OCI-LY1 (cell line): ENCODE data around the gene C4orf36.

Experiments
- H2AFZ ChIP-seq: fragments of 200-600 bp; sonication (generic), shearing (Covaris generic); 2 replicates; pipeline ENCODE4 v1.6.0; 2014; ENCODE audit warnings: antibody characterized with exemption, mild to moderate bottlenecking, low read length
- H3F3A ChIP-seq: fragments of 200-600 bp; sonication (generic), shearing (Covaris generic); 2 replicates; pipeline ENCODE4 v1.6.0; 2014; ENCODE audit warnings: mild to moderate bottlenecking, antibody characterized with exemption, low read length, moderate library complexity; ENCODE audit not compliant: insufficient read depth
- H3K27ac ChIP-seq: fragments of 200-600 bp; sonication (generic); 2 replicates; pipeline ENCODE4 v1.5.1; 2014; ENCODE audit warnings: low read length, mixed run types, mild to moderate bottlenecking, low read depth; ENCODE audit not compliant: poor library complexity, severe bottlenecking
- H3K27me3 ChIP-seq: fragments of 200-600 bp; sonication (generic); 2 replicates; pipeline ENCODE4 v1.6.0; 2014; ENCODE audit warnings: antibody characterized with exemption, mild to moderate bottlenecking, low read length, moderate library complexity; ENCODE audit not compliant: insufficient read depth
- H3K36me3 ChIP-seq: fragments of 200-600 bp; sonication (generic); 2 replicates; pipeline ENCODE4 v1.6.1; 2014; ENCODE audit warnings: mild to moderate bottlenecking, antibody characterized with exemption, low read length, moderate library complexity, mixed read lengths; ENCODE audit not compliant: insufficient read depth
- H3K4me1 ChIP-seq: fragments of 200-600 bp; sonication (generic); 2 replicates; pipeline ENCODE4 v1.5.1; 2014; ENCODE audit warnings: mild to moderate bottlenecking, low read length, moderate library complexity; ENCODE audit not compliant: insufficient read depth, severe bottlenecking
- H3K4me2 ChIP-seq: fragments of 200-600 bp; sonication (generic), shearing (Covaris generic); 2 replicates; pipeline ENCODE4 v1.6.1; 2014; ENCODE audit warnings: low read length
- H3K4me3 ChIP-seq: fragments of 200-600 bp; sonication (generic); 2 replicates; pipeline ENCODE4 v1.5.1; 2014; ENCODE audit warnings: low read length, low read depth, mild to moderate bottlenecking, mixed read lengths; ENCODE audit not compliant: poor library complexity, severe bottlenecking
- H3K79me2 ChIP-seq: fragments of 200-600 bp; shearing (Covaris generic); 2 replicates; pipeline ENCODE4 v1.6.1; 2016; ENCODE audit warnings: mixed run types, low read length, mixed read lengths; ENCODE audit not compliant: insufficient read depth
- H3K9ac ChIP-seq: fragments of 200-600 bp; sonication (generic), shearing (Covaris generic); 2 replicates; pipeline ENCODE4 v1.6.1; 2014; ENCODE audit warnings: mild to moderate bottlenecking, low read length, mixed read lengths
- H3K9me2 ChIP-seq: fragments of 200-600 bp; sonication (generic), shearing (Covaris generic); 2 replicates; pipeline ENCODE4 v1.6.1; 2014; ENCODE audit warnings: low read depth, mild to moderate bottlenecking, low read length, mixed read lengths
- H3K9me3 ChIP-seq: fragments of 200-600 bp; shearing (Covaris generic); 2 replicates; pipeline ENCODE4 v1.6.1; 2014; ENCODE audit warnings: low read length, mixed read lengths
- H4K20me1 ChIP-seq: fragments of 200-600 bp; sonication (generic), shearing (Covaris generic); 2 replicates; pipeline ENCODE4 v1.6.0; 2016; ENCODE audit warnings: mild to moderate bottlenecking, low read length; ENCODE audit not compliant: insufficient read depth
- EZH2 ChIP-seq: fragments of 200-600 bp; sonication (generic), shearing (Covaris generic); IDR thresholded peaks from 2 replicates; pipeline ENCODE4 v1.8.0; 2017; ENCODE audit warnings: borderline replicate concordance, mixed run types, mild to moderate bottlenecking, antibody characterized with exemption, low read length, moderate library complexity, mixed read lengths
- TF ChIP-seq, protein P1 (sequence below): fragments of 200-600 bp; sonication (generic), shearing (Covaris generic); IDR thresholded peaks from 2 replicates; pipeline ENCODE4 v1.5.1; 2017; ENCODE audit warnings: mild to moderate bottlenecking, antibody characterized with exemption, low read length, moderate library complexity, mixed read lengths

The C4orf36 gene

DNA sequence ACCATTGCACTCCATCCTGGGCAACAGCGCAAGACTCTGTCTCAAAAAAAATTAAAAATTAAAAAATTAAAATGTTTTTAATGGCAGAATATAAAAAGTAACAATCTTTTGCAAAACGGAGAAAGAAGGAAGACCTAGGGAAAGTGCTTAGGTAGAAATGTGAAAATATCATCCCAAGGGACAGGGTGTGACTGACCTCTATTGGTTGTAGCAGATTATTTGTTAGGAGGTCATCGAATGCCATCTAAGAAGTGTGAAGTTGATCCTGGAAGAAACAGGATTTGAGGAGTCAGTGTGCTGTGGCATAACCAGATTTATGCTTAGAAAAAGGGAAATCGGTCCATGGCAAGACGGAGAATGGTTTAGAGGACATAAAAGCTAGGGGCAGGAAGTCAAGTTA, 18.1 kb upstream of the C4orf36 start:
- H4K20me1 ChIP-seq = no peaks in the 10 kb centered on the region
- no peaks in the 10 kb centered on the region for H3K79me2 ChIP-seq
- H3K27me3 ChIP-seq = no peaks in the 10 kb centered on the region
- peaks cover 7% of the 10 kb centered on the region for H3K4me1 ChIP-seq
- no peak overlapping the region for H3K4me3 ChIP-seq
- no peak overlapping the region for H2AFZ ChIP-seq
- H3K9me3 ChIP-seq = no peaks in the 10 kb centered on the region
- TF ChIP-seq, protein P1, sequence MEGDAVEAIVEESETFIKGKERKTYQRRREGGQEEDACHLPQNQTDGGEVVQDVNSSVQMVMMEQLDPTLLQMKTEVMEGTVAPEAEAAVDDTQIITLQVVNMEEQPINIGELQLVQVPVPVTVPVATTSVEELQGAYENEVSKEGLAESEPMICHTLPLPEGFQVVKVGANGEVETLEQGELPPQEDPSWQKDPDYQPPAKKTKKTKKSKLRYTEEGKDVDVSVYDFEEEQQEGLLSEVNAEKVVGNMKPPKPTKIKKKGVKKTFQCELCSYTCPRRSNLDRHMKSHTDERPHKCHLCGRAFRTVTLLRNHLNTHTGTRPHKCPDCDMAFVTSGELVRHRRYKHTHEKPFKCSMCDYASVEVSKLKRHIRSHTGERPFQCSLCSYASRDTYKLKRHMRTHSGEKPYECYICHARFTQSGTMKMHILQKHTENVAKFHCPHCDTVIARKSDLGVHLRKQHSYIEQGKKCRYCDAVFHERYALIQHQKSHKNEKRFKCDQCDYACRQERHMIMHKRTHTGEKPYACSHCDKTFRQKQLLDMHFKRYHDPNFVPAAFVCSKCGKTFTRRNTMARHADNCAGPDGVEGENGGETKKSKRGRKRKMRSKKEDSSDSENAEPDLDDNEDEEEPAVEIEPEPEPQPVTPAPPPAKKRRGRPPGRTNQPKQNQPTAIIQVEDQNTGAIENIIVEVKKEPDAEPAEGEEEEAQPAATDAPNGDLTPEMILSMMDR = no peak
- TF ChIP-seq EZH2 = no peak
- no peak overlapping the region for H3K4me2 ChIP-seq
- no peak overlapping the region for H3K9ac ChIP-seq
- no peaks in the 10 kb centered on the region for H3K9me2 ChIP-seq
- no peaks in the 10 kb centered on the region for H3K36me3 ChIP-seq
- H3F3A ChIP-seq = no peaks in the 10 kb centered on the region
- H3K27ac ChIP-seq = no peak overlapping the region

GRCh38 chr4:86909546-86910295, 17.5 kb upstream of the C4orf36 start:
- TF ChIP-seq, protein P1 = no peak
- TF ChIP-seq EZH2 = no peak

GRCh38 chr4:86908251-86908657, 16.0 kb upstream of the C4orf36 start:
- no peak overlapping the region for H2AFZ ChIP-seq

More at GRCh38 chr4:86909546-86910295, 17.5 kb upstream of the C4orf36 start:
- no peak overlapping the region for H2AFZ ChIP-seq
- H3K27me3 ChIP-seq = no peaks in the 10 kb centered on the region
- H3K9me3 ChIP-seq = no peaks in the 10 kb centered on the region
- H3K79me2 ChIP-seq = no peaks in the 10 kb centered on the region
- no peak overlapping the region for H3K4me3 ChIP-seq
- H3K4me1 ChIP-seq = peaks cover 7% of the 10 kb centered on the region
- no peaks in the 10 kb centered on the region for H3K36me3 ChIP-seq
- H4K20me1 ChIP-seq = no peaks in the 10 kb centered on the region
- no peak overlapping the region for H3K4me2 ChIP-seq
- no peak overlapping the region for H3K9ac ChIP-seq
- no peaks in the 10 kb centered on the region for H3F3A ChIP-seq
- H3K9me2 ChIP-seq = no peaks in the 10 kb centered on the region
- no peak overlapping the region for H3K27ac ChIP-seq

More at GRCh38 chr4:86908251-86908657, 16.0 kb upstream of the C4orf36 start:
- Histone ChIP-seq H3K27ac (no peak overlapping the region), H3K79me2 (no peaks in the 10 kb centered on the region), H3K9me2 (no peaks in the 10 kb centered on the region), H3K27me3 (no peaks in the 10 kb centered on the region), H4K20me1 (no peaks in the 10 kb centered on the region), H3K36me3 (no peaks in the 10 kb centered on the region), H3K9me3 (no peaks in the 10 kb centered on the region), H3F3A (no peaks in the 10 kb centered on the region), H3K4me3 (no peak overlapping the region), H3K4me1 (peaks cover 7% of the 10 kb centered on the region), H3K9ac (no peak overlapping the region), H3K4me2 (no peak overlapping the region)
- TF ChIP-seq, protein P1 = no peak
- no peak for TF ChIP-seq EZH2
